ENCODE results near the gene FAM20B. TPM values are rescaled to one million over a fixed set of nuclear protein-coding genes. Genes with fewer than 3 reads are reported as not detected.
"Not testable (repeated sequence)": the region's sequence is repeated elsewhere in the genome, so short reads cannot be mapped to it uniquely, and the experiment has no call there.

Gene FAM20B
- total and polyA plus RNA-seq, 2 donors = 28.3 to 37.6 TPM

DNA sequence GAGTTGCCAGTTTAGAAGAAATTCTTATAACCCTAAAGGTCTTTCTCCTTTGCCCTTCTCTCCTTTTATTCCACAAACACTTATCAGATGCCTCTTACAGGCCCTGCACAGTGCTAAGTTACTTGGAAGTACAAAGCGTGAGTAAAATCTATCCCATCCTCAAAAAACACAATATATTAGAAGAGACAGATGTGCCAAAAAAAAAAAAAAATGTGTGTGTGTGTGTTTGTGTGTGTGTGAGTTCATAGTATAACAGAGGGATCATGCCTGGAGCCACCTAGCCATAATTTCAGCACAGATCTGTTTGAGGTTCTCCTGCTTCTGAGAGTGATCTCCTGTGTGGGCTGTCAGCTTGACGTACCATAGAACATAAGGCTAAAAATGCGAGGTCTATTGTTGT lies 5.0 kb downstream of the FAM20B start:
- Histone ChIP-seq H3K4me3 (ENCODE audit: low read depth, low read length) (no peak overlapping the region), H3K36me3 (ENCODE audit: insufficient read depth) (no peaks in the 10 kb centered on the region), H3K27ac (ENCODE audit: low read depth) (no peak overlapping the region), H3K4me1 (ENCODE audit: insufficient read depth) (no peaks in the 10 kb centered on the region)
- 89% methylated on average over 3 of the region's 3 CpGs for WGBS
- DNase-seq (ENCODE audit: extremely low spot score) = no peak

GRCh38 chr1:179031284-179031683 lies 5.6 kb downstream of the FAM20B start:
- H3K4me1 ChIP-seq (ENCODE audit: insufficient read depth) = no peaks in the 10 kb centered on the region
- no peak overlapping the region for H3K27ac ChIP-seq (ENCODE audit: low read depth)
- DNase-seq (ENCODE audit: extremely low spot score) = no peak
- no peak overlapping the region for H3K4me3 ChIP-seq (ENCODE audit: low read depth, low read length)
- 85% methylated on average over 3 of the region's 3 CpGs for WGBS
- no peaks in the 10 kb centered on the region for H3K36me3 ChIP-seq (ENCODE audit: insufficient read depth)

GRCh38 chr1:179031855-179032513 lies 6.3 kb downstream of the FAM20B start:
- Histone ChIP-seq H3K27ac (ENCODE audit: low read depth) (no peak overlapping the region), H3K4me1 (ENCODE audit: insufficient read depth) (no peaks in the 10 kb centered on the region), H3K36me3 (ENCODE audit: insufficient read depth) (no peaks in the 10 kb centered on the region), H3K4me3 (ENCODE audit: low read depth, low read length) (no peak overlapping the region)
- WGBS = 32% methylated on average over 1 of the region's 1 CpG
- no peak for DNase-seq (ENCODE audit: extremely low spot score)

GRCh38 chr1:179034720-179035119 lies 9.0 kb downstream of the FAM20B start:
- WGBS = 95% methylated on average over 1 of the region's 1 CpG
- Histone ChIP-seq H3K36me3 (ENCODE audit: insufficient read depth) (no peaks in the 10 kb centered on the region), H3K4me1 (ENCODE audit: insufficient read depth) (peaks cover 3% of the 10 kb centered on the region), H3K27ac (ENCODE audit: low read depth) (no peak overlapping the region), H3K4me3 (ENCODE audit: low read depth, low read length) (no peak overlapping the region)
- no peak for DNase-seq (ENCODE audit: extremely low spot score)

GRCh38 chr1:179036844-179037465 lies 11.3 kb downstream of the FAM20B start:
- Histone ChIP-seq H3K27ac (ENCODE audit: low read depth) (no peak overlapping the region), H3K36me3 (ENCODE audit: insufficient read depth) (no peaks in the 10 kb centered on the region), H3K4me3 (ENCODE audit: low read depth, low read length) (no peak overlapping the region), H3K4me1 (ENCODE audit: insufficient read depth) (peaks cover 3% of the 10 kb centered on the region)
- WGBS = 78% methylated on average over 2 of the region's 2 CpGs
- DNase-seq (ENCODE audit: extremely low spot score) = no peak

DNA sequence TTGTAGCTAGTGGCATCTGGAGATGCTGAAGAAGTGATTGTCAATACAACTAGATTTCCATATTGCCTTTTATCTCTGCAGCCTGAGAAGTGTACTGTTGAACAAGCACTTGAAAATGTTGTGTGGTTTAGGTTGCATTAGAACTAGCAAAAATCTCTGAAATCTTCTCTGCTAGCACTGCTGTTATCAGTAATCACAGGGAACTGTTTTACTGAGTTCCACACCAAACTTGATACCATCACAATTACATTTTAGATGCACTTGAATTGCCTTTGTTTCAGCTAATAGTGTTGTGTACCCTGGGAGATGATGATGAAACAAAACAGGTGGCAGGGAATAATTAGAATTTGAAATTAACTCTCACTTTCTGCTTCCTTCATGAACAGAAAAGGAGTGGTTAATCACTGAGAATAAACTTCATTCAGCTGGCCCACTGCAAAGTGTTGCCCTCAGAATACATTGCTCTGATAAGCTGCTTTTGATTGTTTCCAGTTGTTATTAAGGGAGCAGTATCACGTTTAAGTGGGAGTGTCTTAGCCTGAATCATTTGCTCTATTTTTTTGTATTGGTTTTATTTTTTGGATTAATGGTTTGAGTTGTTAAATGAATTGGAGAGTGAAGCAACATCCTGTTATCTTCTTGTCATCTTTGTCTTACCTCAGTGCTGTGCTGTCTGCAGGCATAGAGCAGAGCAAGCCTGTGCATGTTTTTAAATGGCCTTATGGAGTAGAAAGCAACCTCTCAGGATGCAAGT lies 13.0 kb downstream of the FAM20B start:
- Histone ChIP-seq H3K27ac (ENCODE audit: low read depth) (no peak overlapping the region), H3K4me3 (ENCODE audit: low read depth, low read length) (no peak overlapping the region), H3K36me3 (ENCODE audit: insufficient read depth) (peaks cover under 1% of the 10 kb centered on the region), H3K4me1 (ENCODE audit: insufficient read depth) (peaks cover 3% of the 10 kb centered on the region)
- no peak for DNase-seq (ENCODE audit: extremely low spot score)
- WGBS = 23% methylated on average over 1 of the region's 1 CpG

- not testable (repeated sequence) for DNase-seq (ENCODE audit: extremely low spot score); H3K27ac ChIP-seq (ENCODE audit: low read depth); H3K4me1 ChIP-seq (ENCODE audit: insufficient read depth); H3K4me3 ChIP-seq (ENCODE audit: low read depth, low read length); H3K36me3 ChIP-seq (ENCODE audit: insufficient read depth)
- WGBS = 90% methylated on average over 6 of the region's 9 CpGs
Observed at GRCh38 chr1:179039502-179040174, 13.9 kb downstream of the FAM20B start.

GRCh38 chr1:179040175-179040551 lies 14.5 kb downstream of the FAM20B start:
- H3K4me1 ChIP-seq (ENCODE audit: insufficient read depth); H3K36me3 ChIP-seq (ENCODE audit: insufficient read depth); H3K27ac ChIP-seq (ENCODE audit: low read depth); DNase-seq (ENCODE audit: extremely low spot score); H3K4me3 ChIP-seq (ENCODE audit: low read depth, low read length): not testable (repeated sequence)
- 90% methylated on average over 27 of the region's 27 CpGs for WGBS

DNA sequence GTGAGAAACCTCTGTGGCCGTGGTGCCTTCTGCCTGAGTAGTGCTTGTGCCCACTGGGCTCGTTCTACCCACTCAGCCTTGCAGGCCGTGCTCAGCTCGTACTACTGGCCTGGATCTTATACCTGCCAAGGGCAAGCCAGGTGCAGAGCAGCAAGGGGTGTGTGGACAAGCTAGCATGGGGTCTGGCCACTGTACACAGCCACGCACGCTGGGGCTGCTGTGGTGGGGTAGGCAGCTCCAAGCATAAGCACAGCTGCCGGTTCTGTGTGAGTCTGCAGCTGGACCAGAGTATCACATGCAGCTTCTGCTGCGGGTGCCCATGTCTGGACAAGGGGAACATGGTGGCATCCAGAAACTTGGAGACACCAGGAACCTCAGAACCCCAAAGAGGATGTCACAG lies 16.4 kb downstream of the FAM20B start:
- no peak for DNase-seq (ENCODE audit: extremely low spot score)
- Histone ChIP-seq H3K27ac (ENCODE audit: low read depth) (no peak overlapping the region), H3K36me3 (ENCODE audit: insufficient read depth) (peaks cover 2% of the 10 kb centered on the region), H3K4me1 (ENCODE audit: insufficient read depth) (peaks cover 3% of the 10 kb centered on the region), H3K4me3 (ENCODE audit: low read depth, low read length) (no peak overlapping the region)
- 98% methylated on average over 8 of the region's 8 CpGs for WGBS

GRCh38 chr1:179042700-179043099 lies 17.0 kb downstream of the FAM20B start:
- Histone ChIP-seq H3K27ac (ENCODE audit: low read depth) (no peak overlapping the region), H3K36me3 (ENCODE audit: insufficient read depth) (peaks cover 2% of the 10 kb centered on the region), H3K4me3 (ENCODE audit: low read depth, low read length) (no peak overlapping the region), H3K4me1 (ENCODE audit: insufficient read depth) (peaks cover 3% of the 10 kb centered on the region)
- DNase-seq (ENCODE audit: extremely low spot score) = no peak
- WGBS = 99% methylated on average over 5 of the region's 5 CpGs

DNA sequence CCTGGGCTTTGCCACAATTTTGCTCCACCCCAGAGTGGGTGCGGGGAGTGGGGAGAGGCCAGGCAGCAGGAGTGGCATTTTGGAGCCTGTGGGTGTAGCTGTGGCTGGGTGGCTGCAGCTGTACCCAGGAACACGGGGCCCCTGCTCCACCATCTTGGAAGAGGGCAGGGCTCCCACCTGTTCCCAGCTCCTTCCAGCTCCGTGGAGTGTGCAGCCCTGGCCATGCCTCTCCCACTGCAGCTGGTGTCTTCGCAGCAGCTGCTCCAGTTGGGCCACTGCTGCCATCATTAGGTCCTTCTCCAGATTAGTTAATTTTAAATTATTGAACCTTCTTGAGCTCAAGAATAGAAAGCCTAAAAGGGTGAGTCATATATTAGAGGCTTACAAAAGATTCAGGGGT lies 17.6 kb downstream of the FAM20B start:
- Histone ChIP-seq H3K27ac (ENCODE audit: low read depth) (no peak overlapping the region), H3K4me1 (ENCODE audit: insufficient read depth) (peaks cover 3% of the 10 kb centered on the region), H3K36me3 (ENCODE audit: insufficient read depth) (peaks cover 2% of the 10 kb centered on the region), H3K4me3 (ENCODE audit: low read depth, low read length) (no peak overlapping the region)
- 94% methylated on average over 4 of the region's 4 CpGs for WGBS
- DNase-seq (ENCODE audit: extremely low spot score) = no peak

- H3K4me1 ChIP-seq (ENCODE audit: insufficient read depth) = peaks cover 3% of the 10 kb centered on the region
- H3K27ac ChIP-seq (ENCODE audit: low read depth) = no peak overlapping the region
- 98% methylated on average over 5 of the region's 5 CpGs for WGBS
- H3K4me3 ChIP-seq (ENCODE audit: low read depth, low read length) = no peak overlapping the region
- DNase-seq (ENCODE audit: extremely low spot score) = no peak
- peaks cover 4% of the 10 kb centered on the region for H3K36me3 ChIP-seq (ENCODE audit: insufficient read depth)
Observed at GRCh38 chr1:179043907-179044306, 18.2 kb downstream of the FAM20B start.

- H3K4me1 ChIP-seq (ENCODE audit: insufficient read depth) = no peaks in the 10 kb centered on the region
- WGBS = 93% methylated on average over 14 of the region's 14 CpGs
Observed at GRCh38 chr1:179046808-179047635, 21.3 kb downstream of the FAM20B start.

More at GRCh38 chr1:179046808-179047635, 21.3 kb downstream of the FAM20B start:
- Histone ChIP-seq H3K36me3 (ENCODE audit: insufficient read depth) (peaks cover 4% of the 10 kb centered on the region), H3K27ac (ENCODE audit: low read depth) (no peak overlapping the region), H3K4me3 (ENCODE audit: low read depth, low read length) (no peak overlapping the region)
- DNase-seq (ENCODE audit: extremely low spot score) = no peak

All from urinary bladder (tissue), 4 donors.